ENCODE results near the gene TNNI3.

GRCh38 chr19:55157064-55157908, at the start of gene TNNI3:
- TF ChIP-seq POLR2A (IDR thresholded peaks at IDR 0.05) = no peak
- no peak for TF ChIP-seq CTCF (IDR thresholded peaks at IDR 0.05 in 4 of 5, conservative IDR thresholded peaks at IDR 0.05 in 1 of 5)
